Right hindlimb (tissue), 1 donor: Measurements from ENCODE around the gene KLHL7.
A peak's percentile ranks its signal among the peaks of the same experiment; 100 is the strongest.
"Not testable (repeated sequence)": the region's sequence is repeated elsewhere in the genome, so short reads cannot be mapped to it uniquely, and the experiment has no call there.

ENCODE experiments used
- DNase-seq: peaks from one replicate; pipeline ENCODE4 v3.0.0-alpha.2; 2018

Gene KLHL7

DNA sequence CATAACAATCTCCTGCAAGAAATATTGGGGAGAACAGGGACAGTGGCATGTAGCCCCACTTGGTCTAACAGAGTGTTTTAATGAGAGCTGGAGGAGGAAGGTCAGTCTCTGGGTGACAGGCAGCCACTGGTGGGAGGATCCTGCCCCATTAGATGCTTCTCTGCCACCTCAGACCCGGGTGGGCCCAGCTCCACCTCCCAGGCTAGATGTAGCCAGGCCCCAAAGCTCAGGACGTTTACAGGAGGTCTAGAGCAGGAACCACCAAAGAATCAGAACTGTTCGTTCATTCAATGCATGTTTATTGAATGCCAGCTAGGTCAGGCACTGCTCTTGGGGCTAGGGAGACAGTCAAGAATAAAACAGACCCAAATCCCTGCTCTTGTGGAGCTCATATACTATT lies 112.6 kb downstream of the KLHL7 start:
- no peak for DNase-seq

DNA sequence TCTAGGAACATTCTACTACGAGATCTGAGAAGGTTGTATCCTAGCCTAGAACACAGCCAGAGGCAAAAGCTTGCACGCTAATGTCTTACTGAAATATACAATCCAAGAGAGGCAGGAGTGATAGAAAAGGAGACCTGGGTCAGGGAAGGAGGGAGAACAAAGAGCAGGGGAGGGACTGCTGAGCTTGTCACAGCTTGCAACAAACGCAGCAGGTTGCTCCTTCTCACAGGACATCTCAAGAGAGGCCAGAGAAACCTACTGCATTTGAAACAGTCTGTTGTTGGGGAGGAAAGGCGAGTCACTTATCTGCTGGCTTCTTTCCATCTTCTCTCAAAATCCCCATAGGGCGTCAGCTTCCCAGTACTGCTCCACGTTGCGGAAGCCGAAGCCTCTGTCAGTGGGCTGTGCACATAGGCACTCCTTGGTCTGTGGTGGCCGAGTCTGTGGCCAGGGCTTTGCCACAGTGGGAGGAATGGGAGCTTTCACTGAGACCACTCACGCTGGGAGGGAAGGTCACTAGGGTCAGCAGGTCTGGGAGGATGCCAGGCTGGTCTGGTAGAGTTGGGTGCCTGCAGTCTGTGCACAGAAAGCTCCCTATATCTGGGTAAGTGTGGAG lies 115.2 kb downstream of the KLHL7 start:
- DNase-seq: no peak

DNA sequence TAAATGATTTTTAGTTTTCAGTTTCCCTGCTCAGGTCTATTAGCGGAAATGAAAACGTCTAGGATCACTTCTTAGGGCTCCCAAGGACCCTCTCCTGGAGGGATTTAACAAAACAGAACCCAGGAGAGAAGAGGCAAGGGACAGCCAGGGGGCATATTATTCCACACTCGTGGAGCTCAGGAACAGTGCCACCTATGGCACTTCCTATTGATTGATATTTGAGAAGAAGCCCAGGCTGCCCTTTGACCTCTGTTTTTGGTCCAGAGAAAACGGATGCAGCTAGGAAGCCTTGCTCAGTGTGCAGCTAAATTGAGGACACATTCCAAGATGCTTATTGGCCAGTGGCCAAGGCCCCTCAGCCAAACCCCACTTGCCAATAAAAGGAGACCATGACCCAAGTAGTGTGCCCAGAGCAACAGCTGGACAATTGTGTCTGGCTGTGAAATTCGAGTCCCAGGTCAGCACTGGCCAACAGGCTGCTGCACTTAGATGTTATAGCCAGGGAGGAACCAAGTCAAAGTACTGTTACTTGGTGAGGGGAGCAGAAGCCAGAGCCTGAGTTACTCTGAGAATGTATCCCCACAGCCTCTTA lies 117.0 kb downstream of the KLHL7 start:
- peak; percentile 45 for DNase-seq

DNA sequence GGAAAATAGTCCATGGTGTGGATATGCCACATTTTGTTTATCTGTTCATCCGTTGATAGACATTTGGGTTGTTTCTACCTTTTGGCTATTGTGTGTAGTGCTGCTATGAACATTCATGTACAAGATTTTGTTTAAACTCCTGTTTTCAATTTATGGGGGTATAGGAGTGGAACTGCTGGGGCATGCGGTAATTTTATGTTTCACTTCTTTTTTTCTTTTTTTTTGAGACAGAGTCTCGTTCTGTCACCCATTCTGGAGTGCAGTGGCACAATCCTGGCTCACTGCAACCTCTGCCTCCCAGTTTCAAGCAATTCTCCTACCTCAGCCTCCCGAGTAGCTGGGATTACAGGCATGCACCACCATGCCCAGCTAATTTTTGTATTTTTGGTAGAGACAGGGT lies 118.8 kb downstream of the KLHL7 start:
- DNase-seq: not testable (repeated sequence)

DNA sequence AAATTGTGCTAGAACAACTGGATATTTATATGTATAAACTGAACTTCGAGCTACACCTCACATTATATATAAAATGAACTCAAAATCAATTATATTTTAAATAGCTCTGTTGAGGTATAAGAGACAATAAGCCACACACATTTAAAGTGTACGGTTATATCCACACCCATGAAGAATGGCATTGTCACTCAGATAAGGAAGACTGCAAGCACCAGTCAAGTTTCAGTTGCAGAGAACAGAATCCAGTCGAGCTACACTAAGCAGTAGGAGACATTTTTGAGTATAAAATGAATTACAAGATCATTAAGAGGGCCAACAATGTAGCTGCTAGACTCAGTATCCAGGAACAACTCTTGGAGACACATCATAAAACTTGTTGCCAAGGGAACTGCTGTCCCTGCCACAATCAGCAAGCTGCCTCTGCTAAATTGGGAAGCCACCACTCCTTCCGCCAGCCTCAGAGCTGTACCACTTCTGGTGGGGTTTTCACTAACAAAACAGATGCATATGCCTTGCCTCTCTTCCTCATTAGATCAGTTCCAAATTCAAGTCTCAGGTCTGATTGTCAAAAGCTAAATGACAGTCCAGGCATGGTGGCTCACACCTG lies 121.4 kb downstream of the KLHL7 start:
- no peak for DNase-seq
